ENCODE measurements around the gene PELI2.

Gene PELI2

DNA sequence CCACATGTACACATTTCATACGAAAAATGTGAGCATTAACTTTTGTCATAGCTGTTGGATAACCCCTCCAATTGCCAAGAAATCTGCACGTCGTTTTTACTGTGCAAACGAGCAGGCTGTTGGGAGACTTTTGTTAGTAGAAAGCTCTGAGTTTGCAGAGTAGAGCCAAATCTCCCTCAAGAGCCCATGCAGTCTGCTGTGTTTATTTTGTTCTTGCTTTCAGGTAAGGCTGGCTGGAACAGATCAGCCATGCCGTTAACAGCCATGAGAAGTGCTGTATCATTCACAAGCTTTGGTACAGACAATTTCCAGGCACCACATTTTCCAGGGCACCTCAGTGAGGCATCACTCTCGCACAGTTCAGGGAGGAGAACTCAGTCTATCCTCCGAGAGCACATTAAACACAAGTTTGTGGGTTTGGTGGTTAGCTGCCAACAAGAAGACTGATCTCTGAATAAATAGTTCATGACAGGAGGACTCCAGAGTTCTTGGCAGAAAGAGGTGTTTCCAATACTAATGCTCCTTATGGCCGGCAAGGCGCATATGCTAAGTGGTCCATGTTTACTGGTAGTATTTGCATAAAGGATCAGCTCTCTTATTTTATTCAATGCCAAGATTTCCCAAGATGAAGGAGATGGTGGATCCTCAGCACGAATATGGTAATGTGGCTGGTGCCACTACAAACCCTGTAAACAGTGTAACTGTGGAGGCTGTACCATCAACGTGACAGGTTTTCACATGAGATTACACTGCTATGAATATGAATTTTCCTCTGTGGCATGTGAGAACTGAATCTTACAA, 30.3 kb upstream of the PELI2 start:
- no peak overlapping the region for H3K4me3 ChIP-seq (ENCODE audit: control insufficient read depth, low read depth, low read length)
- DNase-seq (ENCODE audit: low read depth) = peak; percentile 21
- TF ChIP-seq CTCF (conservative IDR thresholded peaks at IDR 0.05; ENCODE audit: control insufficient read depth, insufficient read depth, low read depth, low read length) = no peak

- no peak overlapping the region for H3K4me3 ChIP-seq (ENCODE audit: control insufficient read depth, low read depth, low read length)
- TF ChIP-seq CTCF (conservative IDR thresholded peaks at IDR 0.05; ENCODE audit: control insufficient read depth, insufficient read depth, low read depth, low read length) = no peak
- DNase-seq (ENCODE audit: low read depth) = no peak
These were observed 29.3 kb upstream of the PELI2 start for GRCh38 chr14:56088941-56089340.

DNA sequence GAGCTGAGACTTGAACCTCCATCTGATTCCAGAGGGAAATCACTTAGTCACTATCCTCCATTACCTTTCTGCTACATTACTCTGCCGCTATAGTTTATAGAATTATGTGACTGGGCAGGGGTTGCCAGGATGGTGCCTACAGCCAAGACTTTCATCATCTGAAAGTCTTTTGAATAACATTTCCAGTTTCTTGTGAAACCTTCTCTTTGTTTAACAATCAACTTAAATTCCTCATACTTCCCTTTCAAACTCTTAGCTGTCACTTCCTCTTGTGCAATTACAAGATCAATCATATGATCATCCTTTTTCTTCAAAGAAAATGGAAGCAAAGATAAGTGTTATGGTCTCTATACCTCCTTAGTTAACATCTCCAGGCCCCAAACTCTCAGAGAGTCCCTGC, 25.4 kb upstream of the PELI2 start:
- no peak for TF ChIP-seq CTCF (conservative IDR thresholded peaks at IDR 0.05; ENCODE audit: control insufficient read depth, insufficient read depth, low read depth, low read length)
- no peak for DNase-seq (ENCODE audit: low read depth)
- no peak overlapping the region for H3K4me3 ChIP-seq (ENCODE audit: control insufficient read depth, low read depth, low read length)

DNA sequence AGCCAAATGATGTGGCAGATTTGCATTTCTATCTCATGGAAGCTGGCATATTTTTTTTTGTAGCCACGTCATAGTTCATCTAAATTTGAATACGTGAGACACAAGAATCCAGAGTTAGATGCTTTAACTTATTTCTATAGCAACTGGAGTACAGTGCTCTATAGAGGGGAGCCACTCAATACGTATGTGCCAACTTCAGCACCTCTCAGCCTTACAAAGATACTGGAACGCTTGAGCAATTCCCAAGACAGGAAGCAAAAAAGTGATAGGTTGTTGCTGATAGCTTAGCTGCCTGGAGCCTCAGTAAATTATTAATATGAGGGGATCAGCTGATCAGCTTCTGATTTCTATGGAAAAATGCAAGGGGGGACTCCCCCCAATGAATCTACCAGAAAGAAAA, 24.1 kb upstream of the PELI2 start:
- no peak for TF ChIP-seq CTCF (conservative IDR thresholded peaks at IDR 0.05; ENCODE audit: control insufficient read depth, insufficient read depth, low read depth, low read length)
- H3K4me3 ChIP-seq (ENCODE audit: control insufficient read depth, low read depth, low read length) = no peak overlapping the region
- no peak for DNase-seq (ENCODE audit: low read depth)

DNA sequence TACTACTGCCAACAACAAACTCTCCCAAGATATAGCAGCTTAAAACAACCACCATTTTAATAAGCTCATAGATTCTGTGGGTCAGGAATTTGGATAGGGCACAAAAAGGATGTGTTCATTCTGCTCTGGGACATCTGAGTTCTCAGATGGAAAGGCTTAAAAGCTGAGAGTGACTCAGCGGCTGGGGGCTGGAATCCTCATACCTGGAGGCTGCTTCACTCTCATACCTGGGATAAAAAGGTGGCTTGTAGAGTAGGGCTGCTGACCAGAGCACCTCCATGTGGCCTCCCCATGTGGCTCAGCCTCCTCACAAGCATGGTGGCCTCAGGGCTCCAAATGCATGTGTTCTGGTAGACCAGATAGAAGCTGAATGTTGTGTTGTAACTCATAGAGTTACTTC, 20.2 kb upstream of the PELI2 start:
- no peak for DNase-seq (ENCODE audit: low read depth)
- H3K4me3 ChIP-seq (ENCODE audit: control insufficient read depth, low read depth, low read length) = no peak overlapping the region
- no peak for TF ChIP-seq CTCF (conservative IDR thresholded peaks at IDR 0.05; ENCODE audit: control insufficient read depth, insufficient read depth, low read depth, low read length)

- TF ChIP-seq CTCF (conservative IDR thresholded peaks at IDR 0.05; ENCODE audit: control insufficient read depth, insufficient read depth, low read depth, low read length) = no peak
- H3K4me3 ChIP-seq (ENCODE audit: control insufficient read depth, low read depth, low read length) = no peak overlapping the region
- no peak for DNase-seq (ENCODE audit: low read depth)
These were observed 19.0 kb upstream of the PELI2 start for GRCh38 chr14:56099081-56099797.

Measured in fibroblast of mammary gland (primary cell).